GM18526 (cell line): ENCODE results near the gene DOCK10.

Experiments used
- POLR2A ChIP-seq: IDR thresholded peaks from 3 replicates; pipeline ENCODE4 v1.6.1; 2011; ENCODE audit not compliant: insufficient read length; ENCODE audit errors: extremely low read depth

DOCK10 gene

DNA sequence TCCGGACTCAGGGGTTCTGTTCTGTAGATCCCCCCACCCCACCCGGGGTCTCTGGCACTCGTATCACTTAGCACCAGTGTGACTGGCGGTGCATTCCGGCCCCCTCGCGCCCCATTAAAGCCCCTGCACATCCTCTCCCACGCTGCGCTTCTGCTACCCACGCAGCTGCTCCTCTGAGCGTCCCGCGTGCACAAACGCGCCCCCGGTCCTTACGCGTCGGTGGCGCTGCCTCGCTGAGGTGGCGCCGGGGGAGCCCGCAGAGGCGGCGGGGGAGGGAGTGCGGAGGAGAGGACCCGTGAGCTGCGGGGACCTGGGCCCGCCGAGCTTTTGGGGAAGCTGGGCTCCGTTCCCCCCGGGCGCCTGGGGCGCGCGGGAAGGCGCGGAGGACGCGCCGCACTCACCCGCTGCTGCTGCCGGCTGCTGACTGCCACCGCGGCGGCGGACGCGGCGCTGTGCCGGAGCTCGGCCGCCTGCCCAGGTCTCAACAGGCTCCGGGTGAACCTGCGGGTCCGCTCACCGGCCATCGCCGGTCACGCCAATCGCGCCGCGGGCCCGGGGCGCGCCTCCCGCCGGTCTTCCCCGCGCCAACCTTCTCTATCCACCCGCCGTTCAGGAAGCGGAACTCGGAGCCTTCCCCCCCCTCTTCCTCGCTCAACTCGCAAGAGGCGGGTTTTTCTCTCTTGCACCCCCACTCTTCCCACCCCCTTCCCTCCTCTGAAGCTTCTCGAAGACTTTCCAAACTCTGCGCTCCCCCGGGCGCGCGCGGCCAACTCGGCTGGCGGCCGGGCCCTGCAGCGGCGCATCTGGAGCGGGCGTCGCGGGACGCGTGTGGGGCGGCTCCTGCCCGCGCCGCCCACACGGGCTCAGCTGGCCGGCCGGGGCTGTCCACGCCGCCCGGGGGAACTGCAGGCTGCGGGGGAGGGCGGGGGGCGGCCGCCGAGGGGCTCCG lies at the start of gene DOCK10:
Gene DOCK10 (minus strand): TSS at position 618 of the 949 bp plus-strand sequence. CDS start 94 bp downstream, at position 524.
- TF ChIP-seq POLR2A, result no peak

DNA sequence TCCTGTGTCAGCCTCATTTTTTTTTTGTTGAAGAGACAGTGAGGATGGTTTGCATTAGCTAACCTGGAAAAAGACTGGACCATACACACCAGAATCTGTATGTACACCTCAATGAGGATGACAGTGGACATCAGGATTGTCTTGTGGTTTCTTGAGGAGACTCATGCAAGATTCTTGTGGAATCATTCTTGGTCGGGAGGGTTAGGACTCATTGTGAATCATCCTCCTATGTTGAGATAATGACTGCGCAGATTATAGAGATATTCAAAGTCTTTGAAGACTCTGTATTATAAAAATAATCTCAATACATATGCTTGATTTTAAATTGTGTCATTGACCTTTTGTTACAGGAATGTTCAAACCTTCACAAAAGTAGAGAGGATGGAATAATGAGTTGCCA lies 49.1 kb upstream of the DOCK10 start:
- no peak for TF ChIP-seq POLR2A

DNA sequence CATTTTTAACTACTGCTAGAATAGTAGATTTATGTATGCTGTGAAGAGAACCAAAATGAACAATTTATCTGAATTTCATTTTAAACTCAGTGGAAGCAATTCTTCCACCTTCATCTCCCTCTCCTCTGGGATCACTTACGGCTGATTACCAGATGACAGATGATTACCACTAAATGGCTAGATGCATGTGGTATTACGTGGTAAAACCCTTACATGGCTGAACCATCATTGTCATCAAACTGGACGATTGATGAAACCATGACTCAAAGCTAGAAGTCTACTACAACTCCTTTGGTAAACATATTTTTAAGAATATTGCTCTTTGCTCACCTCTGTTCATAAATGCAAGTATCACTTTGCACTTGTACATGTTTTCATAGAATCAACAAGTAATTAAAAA lies 48.5 kb upstream of the DOCK10 start:
- no peak for TF ChIP-seq POLR2A

DNA sequence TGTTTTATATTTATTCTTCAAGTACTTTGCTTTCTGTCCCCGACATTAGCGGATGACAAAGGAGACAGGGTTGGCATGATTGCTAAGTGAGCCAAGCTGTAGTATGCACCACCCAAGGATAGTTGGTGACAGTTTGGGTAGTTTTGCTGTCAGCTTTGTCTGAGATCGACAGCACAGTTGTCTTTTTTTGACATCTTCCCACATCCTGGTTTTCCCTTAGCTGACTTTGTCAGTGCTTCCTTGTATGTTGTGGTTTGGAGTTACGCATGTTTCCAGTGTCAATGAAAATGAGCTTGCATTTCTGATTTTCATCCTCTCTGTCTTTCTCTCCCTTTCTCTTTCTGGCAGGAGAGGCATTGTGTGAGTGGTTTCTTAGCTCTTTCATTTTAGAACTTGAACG lies 44.6 kb upstream of the DOCK10 start:
- TF ChIP-seq POLR2A, result no peak

DNA sequence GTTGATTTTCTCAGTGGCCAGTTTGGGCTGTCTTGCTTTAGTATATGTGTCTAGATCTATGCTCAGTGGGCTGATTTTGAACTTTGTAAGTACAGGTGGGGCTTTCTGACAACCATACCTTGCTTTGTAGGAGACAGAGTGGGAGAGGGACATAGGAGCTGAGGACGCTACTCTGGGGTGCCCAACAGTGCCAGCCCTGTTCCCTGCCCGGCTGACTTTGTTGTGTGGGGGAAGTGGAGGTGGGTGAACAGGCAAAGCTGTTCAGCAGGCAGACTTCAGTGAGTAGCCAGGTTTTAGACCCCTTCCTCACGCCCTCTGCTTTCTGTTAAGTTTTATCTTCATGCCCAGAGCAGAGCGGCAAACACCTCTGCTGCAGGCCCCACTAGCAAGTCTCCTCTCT lies 44.2 kb upstream of the DOCK10 start:
- TF ChIP-seq POLR2A, result no peak

DNA sequence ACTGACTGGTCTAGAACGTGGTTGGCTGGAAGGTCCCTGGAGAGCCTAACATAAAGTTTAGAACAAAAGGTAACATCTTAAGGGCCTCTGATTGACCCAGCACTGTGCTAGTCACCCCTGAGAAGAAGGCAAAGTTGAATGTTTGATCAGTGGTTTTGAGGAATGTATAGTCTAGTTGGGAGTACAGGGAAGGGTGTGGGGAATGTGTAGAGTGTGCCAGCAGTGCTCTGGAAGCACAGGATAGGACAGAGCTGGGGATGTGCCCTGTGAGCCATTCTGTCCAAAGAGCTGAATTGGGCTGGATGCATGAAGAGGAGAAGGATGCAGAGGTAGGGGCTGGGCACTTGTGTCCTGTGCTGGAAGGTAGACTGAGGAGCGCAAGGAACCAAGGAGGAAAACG lies 41.0 kb upstream of the DOCK10 start:
- no peak for TF ChIP-seq POLR2A

DNA sequence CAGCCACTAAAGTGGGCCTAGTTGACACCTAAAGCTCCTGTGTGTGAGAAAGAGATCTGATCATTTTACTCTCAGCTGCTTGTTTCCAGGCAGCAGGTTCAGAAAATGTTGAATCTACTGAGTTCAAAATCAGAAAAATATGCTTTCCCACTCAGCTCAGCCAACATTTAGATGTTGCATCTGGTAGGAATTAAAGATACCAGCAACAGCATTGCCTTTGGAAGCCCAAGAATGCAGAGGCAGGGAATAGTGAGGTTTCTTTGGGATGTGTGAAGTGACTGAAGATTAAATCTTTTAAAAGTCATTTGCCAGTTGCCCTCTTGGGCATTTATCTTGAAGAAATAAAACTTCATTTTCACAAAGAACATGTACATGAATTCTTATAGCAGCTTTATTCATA lies 33.9 kb upstream of the DOCK10 start:
- no peak for TF ChIP-seq POLR2A

DNA sequence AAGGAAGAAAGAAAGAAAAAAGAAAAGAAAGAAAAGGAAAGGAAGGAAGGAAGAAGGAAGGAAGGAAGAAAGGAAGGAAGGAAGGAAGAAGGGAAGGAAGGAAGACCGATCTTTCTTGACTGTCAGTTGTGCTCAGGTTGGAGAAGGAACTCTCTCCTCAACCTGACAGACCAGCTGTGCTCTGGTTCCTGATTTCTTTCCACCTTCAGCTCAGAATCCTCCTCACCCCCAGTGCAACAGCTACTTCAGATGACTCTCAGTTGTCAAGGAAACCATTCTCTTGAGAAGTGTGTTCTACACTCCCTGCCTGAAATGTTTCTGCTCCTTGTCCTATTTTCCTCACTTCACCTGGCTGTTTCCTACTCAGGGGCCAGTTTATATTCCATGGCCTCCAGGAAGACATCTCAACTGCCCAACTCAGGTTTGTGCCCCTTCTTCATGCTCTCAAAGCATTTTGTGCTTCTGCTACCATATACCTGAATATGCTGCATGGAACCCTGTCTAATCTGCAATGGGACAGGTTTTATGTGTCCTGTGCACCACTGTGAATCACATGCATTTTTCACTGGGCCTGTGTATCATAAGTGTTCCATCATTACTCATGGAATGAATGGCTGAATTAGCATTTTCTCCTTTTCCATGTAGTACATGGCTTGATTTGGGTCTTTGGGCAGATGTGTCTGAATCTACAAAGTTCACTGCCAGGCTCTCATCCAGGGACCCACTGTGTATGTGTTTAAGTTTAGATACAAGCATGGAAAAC lies 32.8 kb upstream of the DOCK10 start:
- no peak for TF ChIP-seq POLR2A

DNA sequence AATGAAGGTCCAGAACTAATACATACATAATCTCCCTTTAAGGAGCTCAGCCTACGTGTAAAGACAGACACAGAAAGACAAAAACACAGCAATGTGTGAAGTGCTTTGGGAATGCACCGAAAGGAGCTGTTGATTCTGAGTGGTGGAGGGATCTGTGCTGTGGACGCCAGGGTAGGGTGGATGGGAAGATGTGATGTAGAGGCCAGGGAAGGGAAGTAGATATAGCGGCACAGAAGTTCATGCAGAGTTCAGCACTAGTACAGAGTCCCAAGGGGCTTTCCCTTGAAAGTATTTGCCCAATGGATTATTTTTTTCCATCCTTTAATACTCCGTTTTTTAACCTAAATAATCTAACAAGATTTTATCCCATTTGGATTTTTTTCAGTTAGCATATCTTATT lies 32.1 kb upstream of the DOCK10 start:
- no peak for TF ChIP-seq POLR2A

DNA sequence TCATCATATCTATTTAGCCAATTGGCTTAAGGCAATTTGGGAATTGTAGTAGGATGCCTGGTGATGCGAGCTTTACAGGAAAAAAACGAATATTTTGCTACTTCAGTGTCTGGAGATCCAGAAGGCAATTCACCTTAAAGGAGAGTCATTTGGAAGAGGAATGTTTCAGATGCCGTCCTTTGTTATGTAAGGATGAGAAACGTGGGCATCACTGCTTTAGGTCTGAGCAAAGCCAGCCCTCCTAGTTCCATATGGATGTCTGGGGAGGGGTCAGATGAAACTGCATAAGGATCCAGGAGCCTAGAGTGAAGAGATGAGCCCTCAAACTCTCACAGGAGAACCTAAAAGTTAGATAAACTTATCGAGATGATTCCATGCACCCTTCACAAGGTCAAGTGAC lies 30.9 kb upstream of the DOCK10 start:
- TF ChIP-seq POLR2A, result no peak

DNA sequence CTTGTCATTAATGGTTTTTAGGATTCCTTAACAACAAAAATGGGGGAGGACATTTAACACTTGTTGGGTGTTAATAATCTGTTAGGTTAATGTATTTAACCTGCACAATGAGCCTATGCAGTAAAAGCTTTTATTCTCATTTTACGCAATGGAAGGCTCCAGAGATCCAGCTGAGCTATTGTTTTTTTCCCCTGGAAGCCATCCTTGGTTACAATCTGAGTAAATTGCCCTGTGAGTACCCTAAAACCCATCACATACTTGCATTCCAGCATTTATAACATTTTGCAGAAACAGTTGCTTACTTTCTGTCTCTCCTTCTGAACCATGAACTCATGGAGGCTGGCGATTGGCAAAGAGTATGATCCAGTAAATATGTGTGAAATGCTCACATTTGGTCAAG lies 30.2 kb upstream of the DOCK10 start:
- TF ChIP-seq POLR2A, result no peak

DNA sequence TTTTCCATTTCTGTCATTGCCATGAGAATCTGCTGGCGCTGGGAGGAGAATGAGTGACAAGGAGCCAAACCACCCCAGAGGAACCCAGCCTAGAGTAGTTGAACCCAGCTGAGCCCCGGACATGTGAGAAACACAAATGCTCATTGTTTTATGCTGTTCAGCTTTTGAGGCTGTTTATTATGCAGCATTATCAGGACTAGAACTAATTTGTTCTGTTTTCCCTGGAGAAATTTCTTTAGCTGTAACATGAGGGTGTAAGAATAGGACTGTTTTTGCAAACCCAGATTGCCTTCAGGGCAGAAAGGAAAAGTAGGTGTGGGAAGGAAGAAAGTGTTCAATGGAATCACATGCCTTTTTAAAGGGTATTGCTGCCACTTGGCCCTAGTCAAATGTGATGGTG lies 28.5 kb upstream of the DOCK10 start:
- no peak for TF ChIP-seq POLR2A

DNA sequence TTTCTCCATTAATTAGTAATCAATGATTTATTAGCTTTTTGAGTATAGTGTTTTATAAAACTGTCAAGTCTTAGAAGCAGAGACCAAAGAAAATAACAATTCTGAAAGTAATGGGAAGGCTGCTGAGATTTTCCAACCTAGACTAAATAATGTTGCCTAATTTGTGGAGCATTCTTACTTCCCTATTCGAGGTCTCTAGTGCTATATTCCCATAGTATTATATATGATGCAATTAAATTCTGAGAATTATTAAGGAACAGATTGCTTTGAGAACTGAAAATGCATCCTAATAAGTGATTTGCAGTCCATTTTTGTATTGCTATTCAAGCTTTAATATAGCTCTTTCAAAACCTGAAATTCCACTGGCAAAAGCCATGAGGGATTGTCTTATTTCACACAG lies 27.7 kb upstream of the DOCK10 start:
- no peak for TF ChIP-seq POLR2A

DNA sequence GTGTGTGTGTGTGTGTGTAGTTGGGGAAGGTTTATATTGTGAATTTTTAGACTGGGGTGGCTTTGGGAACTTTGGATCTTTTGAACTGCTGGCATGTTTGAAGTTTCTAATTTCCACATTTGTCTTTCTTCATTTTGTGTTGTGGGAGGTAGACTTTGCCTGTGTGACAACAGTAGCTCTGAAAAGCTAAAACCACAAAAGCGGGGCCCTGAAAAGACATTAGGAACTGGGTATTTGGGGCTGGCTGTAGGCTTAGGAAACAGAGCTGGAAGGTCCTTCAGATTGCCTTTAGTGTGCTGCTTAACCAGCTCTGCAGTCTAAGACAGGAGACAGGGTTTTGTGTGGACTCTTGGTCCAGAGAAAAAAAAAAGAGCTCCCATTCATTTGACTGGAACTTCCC lies 27.2 kb upstream of the DOCK10 start:
- TF ChIP-seq POLR2A, result no peak

DNA sequence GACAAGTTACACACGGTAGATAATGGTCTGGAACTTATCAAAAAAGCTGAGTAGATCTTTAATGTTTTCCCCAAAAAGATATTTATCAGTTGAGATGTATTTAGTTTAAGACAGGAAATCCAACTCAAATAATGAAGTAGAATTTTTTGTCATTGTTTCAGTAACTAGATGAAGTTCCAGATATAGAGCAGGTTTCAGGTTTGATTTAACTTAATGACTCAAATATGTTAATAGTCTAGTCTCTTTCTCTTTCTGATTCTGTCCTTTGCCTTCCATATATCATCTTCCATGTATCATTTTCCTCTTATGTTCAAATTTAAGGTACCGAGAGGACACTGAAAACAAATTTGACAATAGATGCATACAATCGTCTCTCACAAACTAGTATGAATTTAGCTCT lies 23.6 kb upstream of the DOCK10 start:
- no peak for TF ChIP-seq POLR2A

DNA sequence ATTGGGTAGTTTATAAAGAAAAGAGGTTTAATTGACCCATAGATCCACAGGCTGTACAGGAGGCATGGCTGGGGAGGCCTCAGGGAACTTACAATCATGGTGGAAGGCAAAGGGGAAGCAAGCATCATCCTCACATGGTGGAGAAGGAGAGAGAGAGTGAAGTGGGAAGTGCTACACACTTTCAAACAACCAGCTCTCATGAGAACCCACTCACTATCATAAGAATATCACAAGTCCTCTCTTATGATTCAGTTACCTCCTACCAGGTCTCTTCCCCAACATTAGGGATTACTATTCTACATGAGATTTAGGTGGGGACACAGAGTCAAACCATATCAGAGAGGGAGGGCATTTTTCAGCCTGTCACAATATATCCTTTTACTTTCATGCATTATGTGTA lies 22.7 kb upstream of the DOCK10 start:
- TF ChIP-seq POLR2A, result no peak

DNA sequence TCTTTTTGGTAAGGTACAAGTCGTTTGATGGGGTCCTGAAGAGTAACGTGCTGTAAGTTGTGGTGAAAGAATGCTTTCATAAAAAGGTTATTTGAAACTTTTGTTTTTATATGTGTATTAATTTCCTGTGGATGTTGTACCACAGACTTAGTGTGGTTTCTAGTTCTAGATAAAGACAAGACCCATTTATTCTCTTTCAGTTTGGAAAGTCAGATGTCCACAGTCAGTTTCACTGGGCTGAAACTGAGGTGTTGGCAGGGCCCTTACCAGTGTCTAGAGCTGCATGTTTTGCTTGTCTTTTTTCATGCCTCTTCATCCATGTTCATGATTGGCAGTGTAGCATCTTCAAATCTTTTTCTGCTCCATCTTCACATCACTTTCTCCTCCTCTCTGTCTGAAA lies 22.1 kb upstream of the DOCK10 start:
- no peak for TF ChIP-seq POLR2A
